HepG2 (cell line): ENCODE measurements around the gene GALNT18. TPM values are rescaled to one million over a fixed set of nuclear protein-coding genes. Genes with fewer than 3 reads are reported as not detected.

Experiments used
- CHD2 ChIP-seq: IDR thresholded peaks from 2 replicates; pipeline ENCODE4 v1.6.1; 2011; ENCODE audit warnings: low read depth, low read length, improper control_type of control experiment
- RORA ChIP-seq: sonication (generic); formaldehyde crosslinking; IDR thresholded peaks from 2 replicates; pipeline ENCODE4 v1.5.0; 2020; ENCODE audit warnings: mild to moderate bottlenecking, missing genetic modification reagents, moderate library complexity
- ZMYM3 ChIP-seq: sonication (generic); formaldehyde crosslinking; IDR thresholded peaks from 2 replicates; pipeline ENCODE4 v1.5.1; 2020; ENCODE audit warnings: mild to moderate bottlenecking, missing genetic modification reagents
- ZNF33A ChIP-seq: sonication (generic); formaldehyde crosslinking; IDR thresholded peaks from 2 replicates; pipeline ENCODE4 v1.5.1; 2020; ENCODE audit warnings: missing genetic modification reagents, mild to moderate bottlenecking, moderate library complexity, borderline replicate concordance
- polyA plus RNA-seq, 8 experiments: library from polyadenylated mRNA; depleted of rRNA in 3 of 8; stranded (reverse) in 7 of 8; unstranded in 1 of 8; fragments of >200 nt; fragmentation: Illumina TruSeq in 4 of 8; extraction: Trizol in 4 of 8; gene quantifications; 2 replicates each; pipeline versions ENCODE4 v1.2.1 to v1.2.3, GENCODE V29; 2011 to 2016; ENCODE audit warnings: low read depth in 4 of 8, missing spikeins in 1 of 8, mixed read lengths in 1 of 8; ENCODE audit not compliant: insufficient read depth in 1 of 8
- total RNA-seq, 5 experiments: library from RNA; depleted of rRNA; stranded (reverse); fragments of >200 nt; fragmentation: Illumina TruSeq; extraction: Trizol; gene quantifications; 2 replicates each; pipeline ENCODE4 v1.2.3, GENCODE V29; 2016; ENCODE audit warnings: low read depth in 1 of 5
- TF ChIP-seq, protein P1 (sequence below): sonication (generic); formaldehyde crosslinking; IDR thresholded peaks from 2 replicates; pipeline ENCODE4; 2020; ENCODE audit warnings: missing genetic modification reagents, mild to moderate bottlenecking, borderline replicate concordance
- TF ChIP-seq, protein P2 (sequence below): IDR thresholded peaks from 2 replicates; pipeline ENCODE4 v1.6.1; 2016; ENCODE audit warnings: missing biosample characterization, missing genetic modification reagents, low read depth
- TF ChIP-seq, protein P3 (sequence below): sonication (generic); formaldehyde crosslinking; IDR thresholded peaks from 2 replicates; pipeline ENCODE4 v1.8.0; 2022; ENCODE audit warnings: mild to moderate bottlenecking, missing genetic modification reagents, borderline replicate concordance

GALNT18 gene
- total and polyA plus RNA-seq, 2 of the 13 experiments (the other 11 are each of a cell fraction or from before 2014, with no cell fraction given), result 0.11 TPM; not detected in 1

DNA sequence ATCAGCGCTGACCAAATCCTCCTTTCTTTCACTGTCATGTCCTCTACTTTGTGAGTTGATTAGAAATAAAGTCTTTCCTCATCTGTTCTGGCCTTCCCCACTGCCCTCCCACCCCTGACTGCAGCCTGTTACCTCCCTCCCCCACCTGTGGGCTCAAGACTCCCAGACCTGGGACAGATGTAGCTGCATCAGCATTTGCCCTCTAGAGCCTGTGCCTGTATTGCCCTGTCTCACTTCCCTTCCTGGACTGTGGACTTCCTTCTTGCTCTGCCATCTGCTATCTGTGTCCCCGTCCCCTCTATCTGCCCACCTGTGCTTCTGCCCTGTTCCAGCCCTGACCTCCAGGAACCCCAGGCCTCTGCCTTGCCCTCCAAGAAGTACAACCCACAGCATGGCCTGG lies 122.5 kb downstream of the GALNT18 start (continued):
- TF ChIP-seq, protein P1, sequence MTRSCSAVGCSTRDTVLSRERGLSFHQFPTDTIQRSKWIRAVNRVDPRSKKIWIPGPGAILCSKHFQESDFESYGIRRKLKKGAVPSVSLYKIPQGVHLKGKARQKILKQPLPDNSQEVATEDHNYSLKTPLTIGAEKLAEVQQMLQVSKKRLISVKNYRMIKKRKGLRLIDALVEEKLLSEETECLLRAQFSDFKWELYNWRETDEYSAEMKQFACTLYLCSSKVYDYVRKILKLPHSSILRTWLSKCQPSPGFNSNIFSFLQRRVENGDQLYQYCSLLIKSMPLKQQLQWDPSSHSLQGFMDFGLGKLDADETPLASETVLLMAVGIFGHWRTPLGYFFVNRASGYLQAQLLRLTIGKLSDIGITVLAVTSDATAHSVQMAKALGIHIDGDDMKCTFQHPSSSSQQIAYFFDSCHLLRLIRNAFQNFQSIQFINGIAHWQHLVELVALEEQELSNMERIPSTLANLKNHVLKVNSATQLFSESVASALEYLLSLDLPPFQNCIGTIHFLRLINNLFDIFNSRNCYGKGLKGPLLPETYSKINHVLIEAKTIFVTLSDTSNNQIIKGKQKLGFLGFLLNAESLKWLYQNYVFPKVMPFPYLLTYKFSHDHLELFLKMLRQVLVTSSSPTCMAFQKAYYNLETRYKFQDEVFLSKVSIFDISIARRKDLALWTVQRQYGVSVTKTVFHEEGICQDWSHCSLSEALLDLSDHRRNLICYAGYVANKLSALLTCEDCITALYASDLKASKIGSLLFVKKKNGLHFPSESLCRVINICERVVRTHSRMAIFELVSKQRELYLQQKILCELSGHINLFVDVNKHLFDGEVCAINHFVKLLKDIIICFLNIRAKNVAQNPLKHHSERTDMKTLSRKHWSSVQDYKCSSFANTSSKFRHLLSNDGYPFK (CRISPR knock-in tag), result no peak
- TF ChIP-seq, protein P2, sequence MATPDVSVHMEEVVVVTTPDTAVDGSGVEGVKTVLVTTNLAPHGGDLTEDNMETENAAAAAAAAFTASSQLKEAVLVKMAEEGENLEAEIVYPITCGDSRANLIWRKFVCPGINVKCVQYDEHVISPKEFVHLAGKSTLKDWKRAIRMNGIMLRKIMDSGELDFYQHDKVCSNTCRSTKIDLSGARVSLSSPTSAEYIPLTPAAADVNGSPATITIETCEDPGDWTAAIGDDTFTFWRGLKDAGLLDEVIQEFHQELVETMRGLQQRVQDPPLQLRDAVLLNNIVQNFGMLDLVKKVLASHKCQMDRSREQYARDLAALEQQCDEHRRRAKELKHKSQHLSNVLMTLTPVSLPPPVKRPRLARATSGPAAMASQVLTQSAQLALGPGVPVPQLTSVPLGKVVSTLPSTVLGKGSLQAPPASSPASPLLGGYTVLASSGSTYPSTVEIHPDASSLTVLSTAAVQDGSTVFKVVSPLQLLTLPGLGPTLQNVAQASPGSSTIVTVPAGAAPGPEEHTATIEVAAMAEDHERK, result no peak
- TF ChIP-seq ZMYM3 (CRISPR knock-in tag) (no peak), CHD2 (no peak), ZNF33A (CRISPR knock-in tag) (no peak), RORA (CRISPR knock-in tag) (no peak)
- TF ChIP-seq, protein P3, sequence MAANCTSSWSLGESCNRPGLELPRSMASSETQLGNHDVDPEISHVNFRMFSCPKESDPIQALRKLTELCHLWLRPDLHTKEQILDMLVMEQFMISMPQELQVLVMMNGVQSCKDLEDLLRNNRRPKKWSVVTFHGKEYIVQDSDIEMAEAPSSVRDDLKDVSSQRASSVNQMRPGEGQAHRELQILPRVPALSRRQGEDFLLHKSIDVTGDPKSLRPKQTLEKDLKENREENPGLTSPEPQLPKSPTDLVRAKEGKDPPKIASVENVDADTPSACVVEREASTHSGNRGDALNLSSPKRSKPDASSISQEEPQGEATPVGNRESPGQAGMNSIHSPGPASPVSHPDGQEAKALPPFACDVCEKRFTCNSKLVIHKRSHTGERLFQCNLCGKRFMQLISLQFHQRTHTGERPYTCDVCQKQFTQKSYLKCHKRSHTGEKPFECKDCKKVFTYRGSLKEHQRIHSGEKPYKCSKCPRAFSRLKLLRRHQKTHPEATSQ (CRISPR knock-in tag), result no peak
